ENCODE results near the gene MAPK7. TPM values are rescaled to one million over a fixed set of nuclear protein-coding genes. Genes with fewer than 3 reads are reported as not detected.

MAPK7 gene
- polyA plus RNA-seq (2013), result 8.1 TPM

- no peak for DNase-seq
- Histone ChIP-seq H3K27ac (ENCODE audit: insufficient read depth in 1 of 2, low read depth in 1 of 2, low read length in 2 of 2, poor library complexity in 1 of 2, severe bottlenecking in 2 of 2) (peak within 1 kb of the TSS; percentile 25 to 84), H3K4me3 (ENCODE audit: control insufficient read depth in 1 of 7, extremely low read depth in 1 of 7, insufficient read depth in 4 of 7, low read depth in 2 of 7, low read length in 6 of 7) (peak within 1 kb of the TSS; percentile 78 to 98 (median 90)), H3K9me3 (ENCODE audit: control extremely low read depth in 1 of 5, control insufficient read depth in 4 of 5, insufficient read depth in 2 of 5, low read depth in 1 of 5, low read length in 4 of 5) (no peaks in the 10 kb centered on the region), H3K36me3 (ENCODE audit: control insufficient read depth in 4 of 4, insufficient read depth in 4 of 4, low read length in 3 of 4) (peaks cover 7 to 37% (median 21%) of the 10 kb centered on the region in 4 experiments), H3K4me1 (ENCODE audit: control extremely low read depth in 1 of 4, control insufficient read depth in 4 of 4, insufficient read depth in 4 of 4, low read length in 3 of 4) (peaks cover 6 to 19% (median 14%) of the 10 kb centered on the region in 4 experiments), H3K27me3 (replicated peaks in 2 of 5; ENCODE audit: control insufficient read depth in 4 of 5, insufficient read depth in 5 of 5, low read length in 4 of 5) (peaks cover 0 to 4% (median 1%) of the 10 kb centered on the region in 5 experiments)
- CTCF ChIA-PET, result interaction anchor here (0.7 to 2.3 kb wide), 12 partner anchors 9 to 73 kb away, joined by 3 to 8 read pairs (median 4); partner anchors contain the start of gene B9D1
- POLR2A ChIA-PET, result interaction anchor here (1.0 kb wide), 1 partner anchor 10 kb away, joined by 9 read pairs; no protein-coding TSS in a partner anchor
- 19% methylated on average over 56 of the region's 69 CpGs for WGBS (ENCODE audit: insufficient coverage)
Measured at GRCh38 chr17:19378416-19379360, at the start of gene MAPK7. TSS of gene MAPK7 (plus strand) at chr17:19378498. CDS start at chr17:19378901, 403 bp downstream.

- ChIA-PET CTCF (interaction anchor here (1.0 to 1.7 kb wide), 2 partner anchors 9 to 28 kb away, joined by 3 to 6 read pairs; no protein-coding TSS in a partner anchor), POLR2A (no interaction called here)
- Histone ChIP-seq H3K27me3 (replicated peaks in 2 of 5; ENCODE audit: control insufficient read depth in 4 of 5, insufficient read depth in 5 of 5, low read length in 4 of 5) (peaks cover 0 to 50% (median 7%) of the 10 kb centered on the region in 5 experiments), H3K4me1 (ENCODE audit: control extremely low read depth in 1 of 4, control insufficient read depth in 4 of 4, insufficient read depth in 4 of 4, low read length in 3 of 4) (no peaks in the 10 kb centered on the region), H3K27ac (ENCODE audit: insufficient read depth in 1 of 2, low read depth in 1 of 2, low read length in 2 of 2, poor library complexity in 1 of 2, severe bottlenecking in 2 of 2) (no peak overlapping the region), H3K36me3 (ENCODE audit: control insufficient read depth in 4 of 4, insufficient read depth in 4 of 4, low read length in 3 of 4) (no peaks in the 10 kb centered on the region), H3K4me3 (ENCODE audit: control insufficient read depth in 1 of 7, extremely low read depth in 1 of 7, insufficient read depth in 4 of 7, low read depth in 2 of 7, low read length in 6 of 7) (no peak overlapping the region), H3K9me3 (ENCODE audit: control extremely low read depth in 1 of 5, control insufficient read depth in 4 of 5, insufficient read depth in 2 of 5, low read depth in 1 of 5, low read length in 4 of 5) (peaks cover 0 to 9% (median 3%) of the 10 kb centered on the region in 5 experiments)
- DNase-seq, result no peak
- 88% methylated on average over 1 of the region's 2 CpGs for WGBS (ENCODE audit: insufficient coverage)
Measured at GRCh38 chr17:19329136-19329535, 49.2 kb upstream of the MAPK7 start.

- Histone ChIP-seq H3K9me3 (ENCODE audit: control extremely low read depth in 1 of 5, control insufficient read depth in 4 of 5, insufficient read depth in 2 of 5, low read depth in 1 of 5, low read length in 4 of 5) (peaks cover 0 to 9% (median 3%) of the 10 kb centered on the region in 5 experiments), H3K27me3 (replicated peaks in 2 of 5; ENCODE audit: control insufficient read depth in 4 of 5, insufficient read depth in 5 of 5, low read length in 4 of 5) (peaks cover 0 to 52% (median 12%) of the 10 kb centered on the region in 5 experiments), H3K4me3 (ENCODE audit: control insufficient read depth in 1 of 7, extremely low read depth in 1 of 7, insufficient read depth in 4 of 7, low read depth in 2 of 7, low read length in 6 of 7) (no peak overlapping the region), H3K4me1 (ENCODE audit: control extremely low read depth in 1 of 4, control insufficient read depth in 4 of 4, insufficient read depth in 4 of 4, low read length in 3 of 4) (no peaks in the 10 kb centered on the region), H3K36me3 (ENCODE audit: control insufficient read depth in 4 of 4, insufficient read depth in 4 of 4, low read length in 3 of 4) (no peaks in the 10 kb centered on the region), H3K27ac (ENCODE audit: insufficient read depth in 1 of 2, low read depth in 1 of 2, low read length in 2 of 2, poor library complexity in 1 of 2, severe bottlenecking in 2 of 2) (no peak overlapping the region)
- 100% methylated on average over 1 of the region's 2 CpGs for WGBS (ENCODE audit: insufficient coverage)
- CTCF ChIA-PET, result interaction anchor here (1.0 to 1.7 kb wide), 3 partner anchors 9 to 29 kb away, joined by 3 to 6 read pairs (median 3); no protein-coding TSS in a partner anchor
- DNase-seq, result no peak
- POLR2A ChIA-PET, result no interaction called here
Measured at GRCh38 chr17:19329839-19330238, 48.5 kb upstream of the MAPK7 start.

- H3K4me1 ChIP-seq (ENCODE audit: control extremely low read depth in 1 of 4, control insufficient read depth in 4 of 4, insufficient read depth in 4 of 4, low read length in 3 of 4), result no peaks in the 10 kb centered on the region
- H3K27me3 ChIP-seq (replicated peaks in 2 of 5; ENCODE audit: control insufficient read depth in 4 of 5, insufficient read depth in 5 of 5, low read length in 4 of 5), result peaks cover 0 to 50% (median 12%) of the 10 kb centered on the region in 5 experiments
- ChIA-PET CTCF (interaction anchor here (1.0 to 1.7 kb wide), 3 partner anchors 8 to 29 kb away, joined by 3 to 6 read pairs (median 3); no protein-coding TSS in a partner anchor), POLR2A (no interaction called here)
- no peaks in the 10 kb centered on the region for H3K36me3 ChIP-seq (ENCODE audit: control insufficient read depth in 4 of 4, insufficient read depth in 4 of 4, low read length in 3 of 4)
- WGBS (ENCODE audit: insufficient coverage), result 100% methylated on average over 3 of the region's 3 CpGs
- H3K27ac ChIP-seq (ENCODE audit: insufficient read depth in 1 of 2, low read depth in 1 of 2, low read length in 2 of 2, poor library complexity in 1 of 2, severe bottlenecking in 2 of 2), result no peak overlapping the region
- peaks cover 0 to 6% (median 3%) of the 10 kb centered on the region in 5 experiments for H3K9me3 ChIP-seq (ENCODE audit: control extremely low read depth in 1 of 5, control insufficient read depth in 4 of 5, insufficient read depth in 2 of 5, low read depth in 1 of 5, low read length in 4 of 5)
- no peak for DNase-seq
- H3K4me3 ChIP-seq (ENCODE audit: control insufficient read depth in 1 of 7, extremely low read depth in 1 of 7, insufficient read depth in 4 of 7, low read depth in 2 of 7, low read length in 6 of 7), result no peak overlapping the region
Measured at GRCh38 chr17:19330271-19330670, 48.0 kb upstream of the MAPK7 start.

- WGBS (ENCODE audit: insufficient coverage), result no CpG with 5 or more reads among the region's 4 CpGs
- ChIA-PET POLR2A (no interaction called here), CTCF (interaction anchor here (0.6 to 1.7 kb wide), 3 partner anchors 14 to 1727 kb away, joined by 3 to 4 read pairs (median 3); no protein-coding TSS in a partner anchor)
- Histone ChIP-seq H3K4me3 (ENCODE audit: control insufficient read depth in 1 of 7, extremely low read depth in 1 of 7, insufficient read depth in 4 of 7, low read depth in 2 of 7, low read length in 6 of 7) (no peak overlapping the region), H3K4me1 (ENCODE audit: control extremely low read depth in 1 of 4, control insufficient read depth in 4 of 4, insufficient read depth in 4 of 4, low read length in 3 of 4) (no peaks in the 10 kb centered on the region), H3K9me3 (ENCODE audit: control extremely low read depth in 1 of 5, control insufficient read depth in 4 of 5, insufficient read depth in 2 of 5, low read depth in 1 of 5, low read length in 4 of 5) (peaks cover 0 to 1% (median 0%) of the 10 kb centered on the region in 5 experiments), H3K27ac (ENCODE audit: insufficient read depth in 1 of 2, low read depth in 1 of 2, low read length in 2 of 2, poor library complexity in 1 of 2, severe bottlenecking in 2 of 2) (no peak overlapping the region), H3K27me3 (replicated peaks in 2 of 5; ENCODE audit: control insufficient read depth in 4 of 5, insufficient read depth in 5 of 5, low read length in 4 of 5) (peaks cover 0 to 57% (median 14%) of the 10 kb centered on the region in 5 experiments), H3K36me3 (ENCODE audit: control insufficient read depth in 4 of 4, insufficient read depth in 4 of 4, low read length in 3 of 4) (no peaks in the 10 kb centered on the region)
- no peak for DNase-seq
Measured at GRCh38 chr17:19331134-19331533, 47.2 kb upstream of the MAPK7 start.

GRCh38 chr17:19331543-19332245, 46.6 kb upstream of the MAPK7 start:
- Histone ChIP-seq H3K27me3 (replicated peaks in 2 of 5; ENCODE audit: control insufficient read depth in 4 of 5, insufficient read depth in 5 of 5, low read length in 4 of 5) (peaks cover 0 to 61% (median 14%) of the 10 kb centered on the region in 5 experiments), H3K4me1 (ENCODE audit: control extremely low read depth in 1 of 4, control insufficient read depth in 4 of 4, insufficient read depth in 4 of 4, low read length in 3 of 4) (no peaks in the 10 kb centered on the region), H3K4me3 (ENCODE audit: control insufficient read depth in 1 of 7, extremely low read depth in 1 of 7, insufficient read depth in 4 of 7, low read depth in 2 of 7, low read length in 6 of 7) (no peak overlapping the region), H3K36me3 (ENCODE audit: control insufficient read depth in 4 of 4, insufficient read depth in 4 of 4, low read length in 3 of 4) (no peaks in the 10 kb centered on the region), H3K9me3 (ENCODE audit: control extremely low read depth in 1 of 5, control insufficient read depth in 4 of 5, insufficient read depth in 2 of 5, low read depth in 1 of 5, low read length in 4 of 5) (no peaks in the 10 kb centered on the region), H3K27ac (ENCODE audit: insufficient read depth in 1 of 2, low read depth in 1 of 2, low read length in 2 of 2, poor library complexity in 1 of 2, severe bottlenecking in 2 of 2) (no peak overlapping the region)
- POLR2A ChIA-PET, result no interaction called here
- WGBS (ENCODE audit: insufficient coverage), result 91% methylated on average over 12 of the region's 13 CpGs
- no peak for DNase-seq
- CTCF ChIA-PET, result interaction anchor here (0.6 to 1.7 kb wide), 3 partner anchors 15 to 1726 kb away, joined by 3 to 4 read pairs (median 3); no protein-coding TSS in a partner anchor
